MCF 10A (cell line): ENCODE results near the gene ANKRD40. TPM values are rescaled to one million over a fixed set of nuclear protein-coding genes. Genes with fewer than 3 reads are reported as not detected.

ENCODE experiments used
- BruUV-seq: library from RNA; stranded (reverse); fragments of 400-500 nt; replicated peaks from 2 replicates; lab custom pipeline; 2021; lab: Mats Ljungman, UMichigan
- CTCF ChIA-PET: fragments of 300-600 bp; sonication (Branson Sonifier 250); formaldehyde crosslinking; extraction: SDS; loops from one replicate; lab custom pipeline; 2021; ENCODE audit warnings: antibody characterized with exemption, inconsistent platforms; lab: Yijun Ruan, JAX
- POLR2A ChIA-PET: fragments of 300-600, 350-650 bp; sonication (Branson Sonifier 250); formaldehyde crosslinking; extraction: SDS; loops from one replicate; lab custom pipeline; 2020; ENCODE audit warnings: antibody characterized with exemption, inconsistent platforms; lab: Yijun Ruan, JAX
- DNase-seq: peaks from one replicate; pipeline ENCODE4 v3.0.0-alpha.2; 2018; ENCODE audit not compliant: unreplicated experiment
- H3K27ac Mint-ChIP-seq: one replicate; pipeline ENCODE4 v1.8.0; 2022; ENCODE audit warnings: mild to moderate bottlenecking, low read depth, mixed read lengths; ENCODE audit not compliant: unreplicated experiment
- H3K27me3 Mint-ChIP-seq: one replicate; pipeline ENCODE4 v1.8.0; 2022; ENCODE audit warnings: mixed read lengths; ENCODE audit not compliant: insufficient read depth, unreplicated experiment
- H3K36me3 Mint-ChIP-seq: one replicate; pipeline ENCODE4 v1.8.0; 2022; ENCODE audit warnings: mild to moderate bottlenecking, moderate library complexity, mixed read lengths; ENCODE audit not compliant: insufficient read depth, unreplicated experiment
- H3K4me1 Mint-ChIP-seq: one replicate; pipeline ENCODE4 v1.8.0; 2022; ENCODE audit warnings: mixed read lengths; ENCODE audit not compliant: insufficient read depth, unreplicated experiment
- H3K4me3 Mint-ChIP-seq: one replicate; pipeline ENCODE4 v1.8.0; 2022; ENCODE audit warnings: mild to moderate bottlenecking, moderate library complexity, mixed read lengths; ENCODE audit not compliant: unreplicated experiment
- H3K9me3 Mint-ChIP-seq: one replicate; pipeline ENCODE4 v1.8.0; 2022; ENCODE audit warnings: mixed read lengths; ENCODE audit not compliant: unreplicated experiment
- CTCF ChIP-seq: fragments of 200-600 bp; IDR thresholded peaks from one replicate; pipeline ENCODE4 v1.8.0; 2022; ENCODE audit warnings: antibody characterized with exemption, mild to moderate bottlenecking; ENCODE audit not compliant: unreplicated experiment
- intact Hi-C: fragments of 100-400 bp; cut with micrococcal nuclease; formaldehyde crosslinking; loops from 2 replicates; pipeline ENCODE4 v1.14.1; 2022
- total RNA-seq: library from RNA; stranded (reverse); gene quantifications from 2 replicates; pipeline ENCODE4 v1.2.3, GENCODE V29; 2022

Gene ANKRD40
- total RNA-seq, 1 experiment from 2014 or later = 42.2 TPM

GRCh38 chr17:50689956-50690886 lies 17.5 kb downstream of the ANKRD40 start:
- Mint-ChIP-seq H3K9me3 (no peaks in the 10 kb centered on the region), H3K4me3 (no peak overlapping the region), H3K27ac (no peak overlapping the region), H3K36me3 (peaks cover 53% of the 10 kb centered on the region), H3K27me3 (no peaks in the 10 kb centered on the region), H3K4me1 (peaks cover 59% of the 10 kb centered on the region)
- ChIA-PET POLR2A (interaction anchor here (0.7 to 2.0 kb wide), 4 partner anchors 18 to 107 kb away, joined by 3 to 5 read pairs (median 4); no protein-coding TSS in a partner anchor), CTCF (interaction anchor here (0.6 to 1.1 kb wide), 4 partner anchors 11 to 59 kb away, joined by 3 to 7 read pairs (median 3); no protein-coding TSS in a partner anchor)
- BruUV-seq = no TSS peak
- peak; percentile 81 for DNase-seq
- intact Hi-C loops = no loop called here
- TF ChIP-seq CTCF = no peak

- DNase-seq = peak; percentile 80
- peaks cover 49% of the 10 kb centered on the region for H3K36me3 Mint-ChIP-seq
- H3K9me3 Mint-ChIP-seq = no peaks in the 10 kb centered on the region
- no peak overlapping the region for H3K4me3 Mint-ChIP-seq
- intact Hi-C loops = no loop called here
- no peaks in the 10 kb centered on the region for H3K27me3 Mint-ChIP-seq
- ChIA-PET POLR2A (interaction anchor here (2.0 kb wide), 1 partner anchor 50 kb away, joined by 5 read pairs; no protein-coding TSS in a partner anchor), CTCF (interaction anchor here (1.1 to 1.3 kb wide), 2 partner anchors 11 to 58 kb away, joined by 3 read pairs; no protein-coding TSS in a partner anchor)
- no peak for TF ChIP-seq CTCF
- H3K27ac Mint-ChIP-seq = peak overlapping the region; percentile 54
- peaks cover 55% of the 10 kb centered on the region for H3K4me1 Mint-ChIP-seq
- BruUV-seq = no TSS peak
Measured at GRCh38 chr17:50689251-50689650, 18.5 kb downstream of the ANKRD40 start.

- no peak for TF ChIP-seq CTCF
- Mint-ChIP-seq H3K27me3 (no peaks in the 10 kb centered on the region), H3K4me3 (no peak overlapping the region), H3K4me1 (peaks cover 53% of the 10 kb centered on the region), H3K9me3 (no peaks in the 10 kb centered on the region), H3K36me3 (peaks cover 41% of the 10 kb centered on the region), H3K27ac (no peak overlapping the region)
- intact Hi-C loops = no loop called here
- DNase-seq = no peak
- ChIA-PET CTCF (interaction anchor here (0.7 to 1.3 kb wide), 3 partner anchors 10 to 181 kb away, joined by 3 read pairs; no protein-coding TSS in a partner anchor), POLR2A (interaction anchor here (4.1 kb wide), 1 partner anchor 51 kb away, joined by 29 read pairs; no protein-coding TSS in a partner anchor)
- no TSS peak for BruUV-seq
Measured at GRCh38 chr17:50688245-50688644, 19.5 kb downstream of the ANKRD40 start.
